Astrocyte (in vitro differentiated cells and primary cell): ENCODE measurements around the gene FUBP3. TPM values are rescaled to one million over a fixed set of nuclear protein-coding genes. Genes with fewer than 3 reads are reported as not detected.

ENCODE experiments used
- DNase-seq: peaks from one replicate; pipeline ENCODE4 v3.0.0-alpha.2; 2010; ENCODE audit warnings: low read depth
- FAIRE-seq: peaks from 2 replicates; lab custom pipeline; 2011; peaks lifted over from hg19 to GRCh38; lab: Jason Lieb, UNC
- H2AFZ ChIP-seq: 2 replicates; pipeline ENCODE4 v1.6.0; 2012; ENCODE audit warnings: low read depth, low read length, inconsistent platforms
- H3K27ac ChIP-seq: 2 replicates; pipeline ENCODE4 v1.5.1; 2011; ENCODE audit warnings: low read depth, low read length, inconsistent platforms
- H3K27me3 ChIP-seq: 2 replicates; pipeline ENCODE4 v1.6.0; 2011; ENCODE audit warnings: low read length, inconsistent platforms; ENCODE audit not compliant: insufficient read depth
- H3K36me3 ChIP-seq: 2 replicates; pipeline ENCODE4 v1.5.1; 2011; ENCODE audit warnings: low read length, inconsistent platforms; ENCODE audit not compliant: insufficient read depth
- H3K4me1 ChIP-seq: 2 replicates; pipeline ENCODE4 v1.5.1; 2011; ENCODE audit warnings: low read length, inconsistent platforms; ENCODE audit not compliant: insufficient read depth
- H3K4me2 ChIP-seq: 2 replicates; pipeline ENCODE4 v1.6.0; 2012; ENCODE audit warnings: low read length, inconsistent platforms
- H3K4me3 ChIP-seq: 2 replicates; pipeline ENCODE4 v1.5.1; 2011; ENCODE audit warnings: low read depth, mild to moderate bottlenecking, low read length, inconsistent platforms; ENCODE audit not compliant: insufficient read depth
- H3K79me2 ChIP-seq: 2 replicates; pipeline ENCODE4 v1.6.0; 2012; ENCODE audit warnings: mild to moderate bottlenecking, low read length, inconsistent platforms; ENCODE audit not compliant: insufficient read depth
- H3K9ac ChIP-seq: 2 replicates; pipeline ENCODE4 v1.6.0; 2012; ENCODE audit warnings: mild to moderate bottlenecking, low read length, inconsistent platforms
- H3K9me3 ChIP-seq: 2 replicates; pipeline ENCODE4 v1.5.1; 2012; ENCODE audit warnings: low read depth, mild to moderate bottlenecking, low read length, inconsistent platforms; ENCODE audit not compliant: insufficient read depth
- H4K20me1 ChIP-seq: 2 replicates; pipeline ENCODE4 v1.6.0; 2012; ENCODE audit warnings: low read length, inconsistent platforms; ENCODE audit not compliant: insufficient read depth
- H3K27ac Mint-ChIP-seq: one replicate; pipeline ENCODE4 v1.8.0; 2021; ENCODE audit warnings: mild to moderate bottlenecking, mixed read lengths; ENCODE audit not compliant: unreplicated experiment
- H3K27me3 Mint-ChIP-seq: one replicate; pipeline ENCODE4 v1.8.0; 2021; ENCODE audit warnings: low read depth, mixed read lengths; ENCODE audit not compliant: unreplicated experiment
- H3K36me3 Mint-ChIP-seq: one replicate; pipeline ENCODE4 v1.8.0; 2021; ENCODE audit warnings: low read depth, mixed read lengths; ENCODE audit not compliant: unreplicated experiment
- H3K4me1 Mint-ChIP-seq: one replicate; pipeline ENCODE4 v1.8.0; 2021; ENCODE audit warnings: low read depth, mixed read lengths; ENCODE audit not compliant: unreplicated experiment
- H3K4me3 Mint-ChIP-seq: one replicate; pipeline ENCODE4 v1.8.0; 2021; ENCODE audit warnings: mild to moderate bottlenecking, moderate library complexity, mixed read lengths; ENCODE audit not compliant: unreplicated experiment
- H3K9me3 Mint-ChIP-seq: one replicate; pipeline ENCODE4 v1.8.0; 2021; ENCODE audit warnings: mild to moderate bottlenecking, mixed read lengths; ENCODE audit not compliant: unreplicated experiment
- CTCF ChIP-seq: IDR thresholded peaks from 2 replicates; pipeline ENCODE4 v1.5.1; 2011; ENCODE audit warnings: low read depth, mild to moderate bottlenecking, inconsistent platforms, low read length, moderate library complexity; ENCODE audit not compliant: insufficient read depth
- EZH2 ChIP-seq: IDR thresholded peaks from 2 replicates; pipeline ENCODE4 v1.6.1; 2012; ENCODE audit warnings: mild to moderate bottlenecking, low read length, inconsistent platforms; ENCODE audit not compliant: insufficient read depth
- total RNA-seq: library from RNA; stranded (reverse); gene quantifications from 2 replicates; pipeline ENCODE4 v1.2.1, GENCODE V29; 2021

Gene FUBP3
- total RNA-seq, 1 donor from 2014 or later: 64.6 TPM

GRCh38 chr9:130630506-130631330, 51.3 kb downstream of the FUBP3 start:
- Histone ChIP-seq H3K27me3 (no peaks in the 10 kb centered on the region), H3K79me2 (no peaks in the 10 kb centered on the region), H3K36me3 (peaks cover 25% of the 10 kb centered on the region), H3K4me2 (no peak overlapping the region), H3K9ac (no peak overlapping the region), H3K4me3 (no peak overlapping the region), H3K27ac (no peak overlapping the region), H2AFZ (no peak overlapping the region), H3K4me1 (no peaks in the 10 kb centered on the region), H4K20me1 (peaks cover 40% of the 10 kb centered on the region), H3K9me3 (no peaks in the 10 kb centered on the region)
- DNase-seq (no peak), FAIRE-seq (no peak)
- Mint-ChIP-seq H3K27ac (no peak overlapping the region), H3K9me3 (no peaks in the 10 kb centered on the region), H3K4me3 (no peak overlapping the region), H3K36me3 (peaks cover 21% of the 10 kb centered on the region), H3K27me3 (no peaks in the 10 kb centered on the region), H3K4me1 (peaks cover 2% of the 10 kb centered on the region)
- TF ChIP-seq CTCF: no peak
- no peak for TF ChIP-seq EZH2

- H2AFZ ChIP-seq: no peak overlapping the region
- H3K27me3 ChIP-seq: no peaks in the 10 kb centered on the region
- H3K4me1 ChIP-seq: no peaks in the 10 kb centered on the region
- no peaks in the 10 kb centered on the region for H3K9me3 Mint-ChIP-seq
- TF ChIP-seq CTCF: no peak
- peaks cover 21% of the 10 kb centered on the region for H3K36me3 Mint-ChIP-seq
- no peaks in the 10 kb centered on the region for H3K4me1 Mint-ChIP-seq
- no peak overlapping the region for H3K4me2 ChIP-seq
- H3K27me3 Mint-ChIP-seq: no peaks in the 10 kb centered on the region
- DNase-seq (no peak), FAIRE-seq (no peak)
- peaks cover 33% of the 10 kb centered on the region for H4K20me1 ChIP-seq
- H3K79me2 ChIP-seq: no peaks in the 10 kb centered on the region
- no peak overlapping the region for H3K9ac ChIP-seq
- H3K4me3 Mint-ChIP-seq: no peak overlapping the region
- peaks cover 24% of the 10 kb centered on the region for H3K36me3 ChIP-seq
- no peak overlapping the region for H3K27ac ChIP-seq
- no peaks in the 10 kb centered on the region for H3K9me3 ChIP-seq
- H3K4me3 ChIP-seq: no peak overlapping the region
- no peak overlapping the region for H3K27ac Mint-ChIP-seq
Observed at GRCh38 chr9:130631331-130632080, 52.1 kb downstream of the FUBP3 start.
